Activated CD4-positive, alpha-beta memory T cell treated with anti-CD3 and anti-CD28 coated beads, Interleukin-2, amount 10 ng/mL, durations not matched to agents 7 days and 5 days (primary cell): ENCODE results near the gene CDC14A. TPM values are rescaled to one million over a fixed set of nuclear protein-coding genes. Genes with fewer than 3 reads are reported as not detected.

Source experiments
- CTCF ChIA-PET: fragments of 350-600 bp; sonication (Branson Sonifier 250); formaldehyde crosslinking; loops from one replicate; lab custom pipeline; 2021; ENCODE audit warnings: antibody characterized with exemption, inconsistent platforms; lab: Charles Lee
- POLR2A ChIA-PET: fragments of 350-600 bp; sonication (Branson Sonifier 250); formaldehyde crosslinking; loops from one replicate; lab custom pipeline; 2021; ENCODE audit warnings: antibody characterized with exemption; lab: Charles Lee
- DNase-seq: peaks from one replicate; pipeline ENCODE4 v3.0.0-alpha.2; 2020
- H3K27ac Mint-ChIP-seq: one replicate; pipeline ENCODE4 v1.8.0; 2021; ENCODE audit warnings: mild to moderate bottlenecking, mixed read lengths
- H3K27me3 Mint-ChIP-seq: one replicate; pipeline ENCODE4 v1.8.0; 2021; ENCODE audit warnings: mixed read lengths
- H3K36me3 Mint-ChIP-seq: one replicate; pipeline ENCODE4 v1.8.0; 2021; ENCODE audit warnings: low read depth, mixed read lengths
- H3K4me1 Mint-ChIP-seq: one replicate; pipeline ENCODE4 v1.8.0; 2021; ENCODE audit warnings: mixed read lengths
- H3K4me3 Mint-ChIP-seq: one replicate; pipeline ENCODE4 v1.8.0; 2021; ENCODE audit warnings: mild to moderate bottlenecking, mixed read lengths
- H3K9me3 Mint-ChIP-seq: one replicate; pipeline ENCODE4 v1.8.0; 2021; ENCODE audit warnings: mixed read lengths
- total RNA-seq, 2 experiments: library from RNA; stranded (reverse); gene quantifications; one replicate each; pipeline ENCODE4 v1.2.3, GENCODE V29; 2021

The CDC14A gene
- total RNA-seq, 2 experiments from 2014 or later: 41.8 to 44.9 TPM

GRCh38 chr1:100539836-100540536, 187.7 kb downstream of the CDC14A start:
- H3K27ac Mint-ChIP-seq: no peak overlapping the region
- no peak for DNase-seq
- H3K27me3 Mint-ChIP-seq: peaks cover 57% of the 10 kb centered on the region
- no peaks in the 10 kb centered on the region for H3K9me3 Mint-ChIP-seq
- ChIA-PET CTCF (interaction anchor here (2.0 kb wide), 1 partner anchor 76 kb away, joined by 5 read pairs; no protein-coding TSS in a partner anchor), POLR2A (no interaction called here)
- H3K36me3 Mint-ChIP-seq: no peaks in the 10 kb centered on the region
- peaks cover 13% of the 10 kb centered on the region for H3K4me1 Mint-ChIP-seq
- peak overlapping the region; percentile 43 for H3K4me3 Mint-ChIP-seq

GRCh38 chr1:100542285-100542684, 190.0 kb downstream of the CDC14A start:
- DNase-seq: no peak
- Mint-ChIP-seq H3K27ac (no peak overlapping the region), H3K9me3 (no peaks in the 10 kb centered on the region), H3K4me1 (peaks cover 9% of the 10 kb centered on the region), H3K27me3 (peaks cover 40% of the 10 kb centered on the region), H3K36me3 (no peaks in the 10 kb centered on the region), H3K4me3 (no peak overlapping the region)
- ChIA-PET POLR2A (no interaction called here), CTCF (interaction anchor here (0.9 to 2.5 kb wide), 4 partner anchors 8 to 83 kb away, joined by 3 to 5 read pairs (median 4); no protein-coding TSS in a partner anchor)

GRCh38 chr1:100543640-100544039, 191.3 kb downstream of the CDC14A start:
- no peaks in the 10 kb centered on the region for H3K9me3 Mint-ChIP-seq

GRCh38 chr1:100544791-100545190, 192.5 kb downstream of the CDC14A start:
- no peak for DNase-seq
- ChIA-PET POLR2A (no interaction called here), CTCF (no interaction called here)
- peaks cover 23% of the 10 kb centered on the region for H3K27me3 Mint-ChIP-seq
- no peak overlapping the region for H3K27ac Mint-ChIP-seq
- no peaks in the 10 kb centered on the region for H3K36me3 Mint-ChIP-seq
- no peak overlapping the region for H3K4me3 Mint-ChIP-seq
- H3K4me1 Mint-ChIP-seq: peaks cover 5% of the 10 kb centered on the region
- H3K9me3 Mint-ChIP-seq: no peaks in the 10 kb centered on the region

More at GRCh38 chr1:100543640-100544039, 191.3 kb downstream of the CDC14A start:
- no peaks in the 10 kb centered on the region for H3K36me3 Mint-ChIP-seq
- peaks cover 8% of the 10 kb centered on the region for H3K4me1 Mint-ChIP-seq
- peaks cover 27% of the 10 kb centered on the region for H3K27me3 Mint-ChIP-seq
- no peak overlapping the region for H3K27ac Mint-ChIP-seq
- CTCF ChIA-PET: interaction anchor here (0.8 to 2.5 kb wide), 4 partner anchors 13 to 85 kb away, joined by 3 to 5 read pairs (median 4); no protein-coding TSS in a partner anchor
- H3K4me3 Mint-ChIP-seq: no peak overlapping the region
- DNase-seq: peak; percentile 49
- POLR2A ChIA-PET: no interaction called here

DNA sequence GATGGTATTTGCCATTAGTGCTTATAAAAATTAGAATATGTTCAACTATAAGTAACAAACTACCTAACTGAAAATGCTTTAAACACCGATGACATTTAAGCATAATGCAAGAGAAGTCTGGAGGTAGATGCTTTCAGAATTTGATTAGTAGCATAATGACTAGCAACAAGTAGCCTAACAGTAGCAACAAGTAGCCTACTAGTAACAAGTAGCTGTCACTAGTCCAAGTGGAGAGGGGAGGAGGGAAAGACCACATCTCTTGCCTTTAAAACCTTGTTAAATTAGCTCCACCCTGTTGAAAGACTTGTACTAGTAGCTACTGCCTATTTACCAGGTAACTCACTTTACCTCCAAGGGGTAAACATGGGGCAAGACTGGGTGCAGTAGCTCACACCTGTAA, 193.5 kb downstream of the CDC14A start:
- Mint-ChIP-seq H3K4me3 (no peak overlapping the region), H3K4me1 (peaks cover 1% of the 10 kb centered on the region), H3K36me3 (no peaks in the 10 kb centered on the region), H3K27ac (no peak overlapping the region), H3K27me3 (peaks cover 18% of the 10 kb centered on the region), H3K9me3 (no peaks in the 10 kb centered on the region)
- CTCF ChIA-PET: no interaction called here
- no peak for DNase-seq
- POLR2A ChIA-PET: no interaction called here

GRCh38 chr1:100552031-100552430, 199.7 kb downstream of the CDC14A start:
- DNase-seq: no peak
- ChIA-PET POLR2A (no interaction called here), CTCF (no interaction called here)
- H3K4me1 Mint-ChIP-seq: no peaks in the 10 kb centered on the region
- H3K36me3 Mint-ChIP-seq: peaks cover 4% of the 10 kb centered on the region
- no peak overlapping the region for H3K27ac Mint-ChIP-seq
- H3K4me3 Mint-ChIP-seq: no peak overlapping the region
- peaks cover 14% of the 10 kb centered on the region for H3K27me3 Mint-ChIP-seq
- H3K9me3 Mint-ChIP-seq: peaks cover 22% of the 10 kb centered on the region

DNA sequence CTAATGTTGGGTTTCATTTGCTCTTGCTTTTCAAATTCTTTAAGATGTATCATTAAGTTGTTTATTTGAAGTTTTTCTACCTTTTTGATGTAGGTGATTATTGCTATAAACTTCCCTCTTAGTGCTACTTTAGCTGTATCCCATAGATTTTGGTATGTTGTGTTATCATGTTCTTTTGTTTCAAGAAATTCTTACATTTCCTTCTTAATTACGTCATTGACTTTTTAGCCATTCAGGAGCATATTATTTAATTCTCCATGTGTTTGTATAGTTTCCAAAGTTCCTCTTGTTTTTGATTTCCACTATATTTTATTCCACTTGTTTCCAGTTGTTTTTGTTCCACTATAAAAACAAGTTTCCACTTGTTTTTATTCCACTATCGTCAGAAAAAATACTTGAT, 200.6 kb downstream of the CDC14A start:
- Mint-ChIP-seq H3K27ac (no peak overlapping the region), H3K4me3 (no peak overlapping the region), H3K27me3 (peaks cover 16% of the 10 kb centered on the region), H3K4me1 (no peaks in the 10 kb centered on the region), H3K9me3 (peaks cover 22% of the 10 kb centered on the region), H3K36me3 (peaks cover 4% of the 10 kb centered on the region)
- DNase-seq: no peak
- POLR2A ChIA-PET: no interaction called here
- CTCF ChIA-PET: no interaction called here

DNA sequence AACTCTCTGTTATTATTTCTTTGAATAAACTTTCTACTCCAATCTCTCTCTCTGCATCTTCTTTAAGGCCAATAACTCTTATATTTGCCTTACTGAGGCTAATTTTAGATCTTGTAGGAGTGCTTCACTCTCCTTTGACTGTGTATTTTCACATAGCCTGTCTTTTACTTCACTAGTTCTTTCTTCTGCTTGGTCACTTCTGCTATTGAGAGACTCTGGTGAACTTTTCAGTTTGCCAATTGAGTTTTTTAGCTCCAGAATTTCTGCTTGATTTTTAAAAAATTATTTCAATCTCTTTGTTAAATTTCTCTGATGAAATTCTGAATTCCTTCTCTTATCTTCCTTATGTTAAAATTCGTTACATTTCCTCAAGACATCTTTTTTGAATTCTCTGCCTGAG, 203.9 kb downstream of the CDC14A start:
- DNase-seq: no peak
- Mint-ChIP-seq H3K9me3 (peaks cover 22% of the 10 kb centered on the region), H3K4me1 (no peaks in the 10 kb centered on the region), H3K27ac (no peak overlapping the region), H3K27me3 (peaks cover 14% of the 10 kb centered on the region), H3K36me3 (peaks cover 4% of the 10 kb centered on the region), H3K4me3 (no peak overlapping the region)
- ChIA-PET POLR2A (no interaction called here), CTCF (no interaction called here)

DNA sequence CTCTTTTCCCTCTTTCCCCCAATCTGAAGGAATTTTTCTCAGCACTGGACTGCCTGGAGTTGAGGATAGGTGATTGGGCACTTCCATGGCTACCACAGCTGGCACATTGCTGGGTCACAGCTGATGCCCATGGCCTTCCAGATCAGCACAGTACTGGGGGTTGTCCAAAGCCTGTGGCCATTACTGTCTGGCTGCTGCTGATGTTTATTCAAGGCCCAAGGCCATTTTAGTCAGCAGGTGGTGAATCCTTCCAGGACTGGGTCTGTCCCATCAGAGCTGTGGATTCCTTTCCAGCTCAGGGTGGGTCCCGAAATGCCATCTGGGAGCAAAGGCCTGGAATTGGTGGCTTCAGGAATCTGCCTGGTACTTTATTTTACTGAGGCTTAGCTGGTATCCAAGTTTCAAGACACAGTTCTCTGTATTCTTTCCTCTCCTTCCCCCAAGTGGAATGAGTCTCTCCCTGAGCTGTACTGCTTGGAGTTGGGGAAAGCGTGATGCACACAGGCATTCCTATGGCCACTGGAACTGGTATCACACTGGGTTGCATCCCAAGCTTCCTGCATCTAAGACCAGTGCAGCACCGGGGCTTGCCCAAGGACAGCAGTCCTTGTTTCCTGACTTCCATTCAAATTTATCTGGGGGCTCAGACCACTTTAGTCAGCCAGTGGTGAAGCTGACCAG, 204.8 kb downstream of the CDC14A start:
- peaks cover 19% of the 10 kb centered on the region for H3K27me3 Mint-ChIP-seq
- no peak overlapping the region for H3K27ac Mint-ChIP-seq
- no peak overlapping the region for H3K4me3 Mint-ChIP-seq
- ChIA-PET POLR2A (no interaction called here), CTCF (no interaction called here)
- H3K36me3 Mint-ChIP-seq: peaks cover 4% of the 10 kb centered on the region
- H3K9me3 Mint-ChIP-seq: peaks cover 18% of the 10 kb centered on the region
- no peak for DNase-seq
- H3K4me1 Mint-ChIP-seq: no peaks in the 10 kb centered on the region

DNA sequence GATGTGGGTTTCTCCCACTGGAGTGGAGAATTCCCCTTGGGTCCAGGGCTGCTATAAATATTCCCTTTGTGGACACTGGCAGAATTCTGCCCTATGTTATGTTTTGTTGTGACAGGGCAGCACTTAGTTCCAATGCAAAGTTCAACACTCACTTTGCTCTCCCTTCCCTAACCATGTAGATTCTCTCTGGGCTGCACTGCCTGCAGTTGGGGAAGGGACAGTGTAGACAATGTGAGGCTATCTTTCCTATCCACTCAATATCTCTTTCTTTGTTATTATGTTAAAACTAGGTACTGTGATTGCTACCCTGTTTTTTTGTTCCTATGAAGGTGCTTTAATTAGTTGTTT, 205.3 kb downstream of the CDC14A start:
- H3K27me3 Mint-ChIP-seq: peaks cover 17% of the 10 kb centered on the region
- H3K4me1 Mint-ChIP-seq: no peaks in the 10 kb centered on the region
- ChIA-PET CTCF (no interaction called here), POLR2A (no interaction called here)
- H3K27ac Mint-ChIP-seq: no peak overlapping the region
- H3K9me3 Mint-ChIP-seq: peaks cover 13% of the 10 kb centered on the region
- no peak overlapping the region for H3K4me3 Mint-ChIP-seq
- H3K36me3 Mint-ChIP-seq: no peaks in the 10 kb centered on the region
- DNase-seq: no peak

GRCh38 chr1:100565533-100565932, 213.2 kb downstream of the CDC14A start:
- Mint-ChIP-seq H3K36me3 (no peaks in the 10 kb centered on the region), H3K4me1 (no peaks in the 10 kb centered on the region), H3K27ac (no peak overlapping the region), H3K27me3 (peaks cover 14% of the 10 kb centered on the region), H3K4me3 (no peak overlapping the region), H3K9me3 (no peaks in the 10 kb centered on the region)
- ChIA-PET POLR2A (no interaction called here), CTCF (interaction anchor here (1.2 kb wide), 1 partner anchor 33 kb away, joined by 3 read pairs; no protein-coding TSS in a partner anchor)
- DNase-seq: no peak

- no peak overlapping the region for H3K27ac Mint-ChIP-seq
- CTCF ChIA-PET: interaction anchor here (1.2 kb wide), 1 partner anchor 33 kb away, joined by 3 read pairs; no protein-coding TSS in a partner anchor
- no peak overlapping the region for H3K4me3 Mint-ChIP-seq
- H3K36me3 Mint-ChIP-seq: no peaks in the 10 kb centered on the region
- H3K4me1 Mint-ChIP-seq: no peaks in the 10 kb centered on the region
- peaks cover 16% of the 10 kb centered on the region for H3K27me3 Mint-ChIP-seq
- no peaks in the 10 kb centered on the region for H3K9me3 Mint-ChIP-seq
- POLR2A ChIA-PET: no interaction called here
- no peak for DNase-seq
Observed at GRCh38 chr1:100565937-100566699, 213.8 kb downstream of the CDC14A start.

GRCh38 chr1:100567062-100567461, 214.8 kb downstream of the CDC14A start:
- ChIA-PET CTCF (no interaction called here), POLR2A (no interaction called here)
- H3K36me3 Mint-ChIP-seq: no peaks in the 10 kb centered on the region
- peaks cover 10% of the 10 kb centered on the region for H3K27me3 Mint-ChIP-seq
- DNase-seq: no peak
- no peak overlapping the region for H3K4me3 Mint-ChIP-seq
- no peaks in the 10 kb centered on the region for H3K9me3 Mint-ChIP-seq
- no peaks in the 10 kb centered on the region for H3K4me1 Mint-ChIP-seq
- H3K27ac Mint-ChIP-seq: no peak overlapping the region
